HepG2 (cell line): ENCODE measurements around the gene DNPH1. TPM values are rescaled to one million over a fixed set of nuclear protein-coding genes. Genes with fewer than 3 reads are reported as not detected.

Experiments
- ATRX ChIP-seq: sonication (generic); formaldehyde crosslinking; IDR thresholded peaks from 2 replicates; pipeline ENCODE4 v1.4.0; 2020; ENCODE audit warnings: missing genetic modification reagents, borderline replicate concordance
- HBP1 ChIP-seq: IDR thresholded peaks from 2 replicates; pipeline ENCODE4 v1.6.1; 2016; ENCODE audit warnings: low read depth, control low read depth
- HNF4A ChIP-seq: sonication (generic); formaldehyde crosslinking; IDR thresholded peaks from 2 replicates; pipeline ENCODE4 v1.4.0; 2020; ENCODE audit warnings: missing genetic modification reagents
- HNRNPLL ChIP-seq: fragments of 200-400 bp; formaldehyde crosslinking; IDR thresholded peaks from 2 replicates; pipeline ENCODE4 v1.6.1; 2017; ENCODE audit warnings: mild to moderate bottlenecking, low read depth, low read length; ENCODE audit not compliant: poor library complexity, severe bottlenecking
- HOXA7 ChIP-seq: sonication (generic); formaldehyde crosslinking; IDR thresholded peaks from 2 replicates; pipeline ENCODE4 v1.8.1; 2022; ENCODE audit warnings: mild to moderate bottlenecking, missing genetic modification reagents, moderate library complexity
- IKZF4 ChIP-seq: sonication (generic); formaldehyde crosslinking; IDR thresholded peaks from 2 replicates; pipeline ENCODE4 v1.5.1; 2020; ENCODE audit warnings: borderline replicate concordance, mild to moderate bottlenecking, low read depth, missing genetic modification reagents; ENCODE audit errors: not compliant biosample characterization
- IRF2 ChIP-seq: IDR thresholded peaks from 2 replicates; pipeline ENCODE4 v1.6.1; 2018; ENCODE audit warnings: missing genetic modification reagents, missing compliant biosample characterization
- KMT2B ChIP-seq: IDR thresholded peaks from 2 replicates; pipeline ENCODE4 v1.6.1; 2016; ENCODE audit warnings: missing genetic modification reagents, missing compliant biosample characterization
- MAFG ChIP-seq: sonication (generic); formaldehyde crosslinking; IDR thresholded peaks from 2 replicates; pipeline ENCODE4 v1.5.1; 2020; ENCODE audit warnings: mild to moderate bottlenecking, missing genetic modification reagents
- MAZ ChIP-seq, 2 experiments: sonication (generic) in 1 of 2; formaldehyde crosslinking in 1 of 2; IDR thresholded peaks; 2 replicates each; pipeline versions ENCODE4 v1.5.0 to v1.6.1; 2012 to 2020; ENCODE audit warnings: low read depth in 2 of 2, mild to moderate bottlenecking in 2 of 2, borderline replicate concordance in 1 of 2, improper control_type of control experiment in 1 of 2, low read length in 1 of 2, missing genetic modification reagents in 1 of 2, moderate library complexity in 1 of 2
- MLXIP ChIP-seq: sonication (generic); formaldehyde crosslinking; IDR thresholded peaks from 2 replicates; pipeline ENCODE4 v1.9.0; 2021; ENCODE audit warnings: missing genetic modification reagents, borderline replicate concordance
- RBM39 ChIP-seq: fragments of 200-400 bp; formaldehyde crosslinking; IDR thresholded peaks from one replicate; pipeline ENCODE4 v1.6.1; 2018; ENCODE audit warnings: antibody characterized with exemption, mild to moderate bottlenecking, low read depth, low read length; ENCODE audit not compliant: poor library complexity, severe bottlenecking
- SETDB1 ChIP-seq: sonication (generic); formaldehyde crosslinking; IDR thresholded peaks from 2 replicates; pipeline ENCODE4 v1.5.1; 2020; ENCODE audit warnings: missing genetic modification reagents, mild to moderate bottlenecking, borderline replicate concordance
- TRIM22 ChIP-seq: fragments of 450-650 bp; IDR thresholded peaks from 2 replicates; pipeline ENCODE4 v1.6.1; 2017
- ZC3H13 ChIP-seq: sonication (generic); formaldehyde crosslinking; IDR thresholded peaks from 2 replicates; pipeline ENCODE4 v1.8.1; 2023; ENCODE audit warnings: mild to moderate bottlenecking, missing genetic modification reagents, moderate library complexity
- ZFP1 ChIP-seq: IDR thresholded peaks from 2 replicates; pipeline ENCODE4 v1.6.1; 2016
- ZNF24 ChIP-seq: fragments of 450-650 bp; IDR thresholded peaks from 2 replicates; pipeline ENCODE4 v1.6.1; 2017; ENCODE audit warnings: antibody characterized with exemption, mild to moderate bottlenecking
- ZNF678 ChIP-seq: sonication (generic); formaldehyde crosslinking; IDR thresholded peaks from 2 replicates; pipeline ENCODE4 v1.4.0; 2020; ENCODE audit warnings: mild to moderate bottlenecking, missing genetic modification reagents
- ZNF704 ChIP-seq: sonication (generic); formaldehyde crosslinking; IDR thresholded peaks from 2 replicates; pipeline ENCODE4 v1.8.1; 2023; ENCODE audit warnings: mild to moderate bottlenecking, inconsistent platforms, moderate library complexity, missing genetic modification reagents, borderline replicate concordance
- ZNF777 ChIP-seq: sonication (generic); formaldehyde crosslinking; IDR thresholded peaks from 2 replicates; pipeline ENCODE4 v1.4.0; 2020; ENCODE audit warnings: missing genetic modification reagents
- polyA plus RNA-seq, 8 experiments: library from polyadenylated mRNA; depleted of rRNA in 3 of 8; stranded (reverse) in 7 of 8; unstranded in 1 of 8; fragments of >200 nt; fragmentation: Illumina TruSeq in 4 of 8; extraction: Trizol in 4 of 8; gene quantifications; 2 replicates each; pipeline versions ENCODE4 v1.2.1 to v1.2.3, GENCODE V29; 2011 to 2016; ENCODE audit warnings: low read depth in 4 of 8, missing spikeins in 1 of 8, mixed read lengths in 1 of 8; ENCODE audit not compliant: insufficient read depth in 1 of 8
- total RNA-seq, 5 experiments: library from RNA; depleted of rRNA; stranded (reverse); fragments of >200 nt; fragmentation: Illumina TruSeq; extraction: Trizol; gene quantifications; 2 replicates each; pipeline ENCODE4 v1.2.3, GENCODE V29; 2016; ENCODE audit warnings: low read depth in 1 of 5
- TF ChIP-seq, protein P1 (sequence below): sonication (generic); formaldehyde crosslinking; IDR thresholded peaks from 2 replicates; pipeline ENCODE4 v1.4.0; 2020; ENCODE audit warnings: mild to moderate bottlenecking, missing genetic modification reagents

The DNPH1 gene
- total and polyA plus RNA-seq, 2 of the 13 experiments (the other 11 are each of a cell fraction or from before 2014, with no cell fraction given) = 56.5 to 75.1 TPM

- no peak for TF ChIP-seq MAZ (IDR thresholded peaks at IDR 0.05; ENCODE audit: borderline replicate concordance, low read depth, low read length)
- TF ChIP-seq MAZ (CRISPR knock-in tag; IDR thresholded peaks at IDR 0.05; ENCODE audit: low read depth) = no peak
- no peak for TF ChIP-seq HNF4A (CRISPR knock-in tag)
- no peak for TF ChIP-seq ZFP1
- no peak for TF ChIP-seq IKZF4 (CRISPR knock-in tag)
- TF ChIP-seq IRF2 (CRISPR knock-in tag) = no peak
- TF ChIP-seq KMT2B = no peak
- TF ChIP-seq ZNF777 = 0 out of 2 replicates have a peak, but pooled peaks have one; percentile 38
- TF ChIP-seq ZNF678 (CRISPR knock-in tag) = no peak
- TF ChIP-seq MLXIP (CRISPR knock-in tag) = no peak
- no peak for TF ChIP-seq ATRX
- TF ChIP-seq ZNF24 = no peak
- peak; percentile 28 for TF ChIP-seq HNRNPLL
- TF ChIP-seq ZC3H13 (CRISPR knock-in tag) = no peak
- 0 out of 2 replicates have a peak, but pooled peaks have one; percentile 34 for TF ChIP-seq ZNF704 (CRISPR knock-in tag)
- TF ChIP-seq HBP1 (CRISPR knock-in tag) = no peak
- TF ChIP-seq, protein P1, sequence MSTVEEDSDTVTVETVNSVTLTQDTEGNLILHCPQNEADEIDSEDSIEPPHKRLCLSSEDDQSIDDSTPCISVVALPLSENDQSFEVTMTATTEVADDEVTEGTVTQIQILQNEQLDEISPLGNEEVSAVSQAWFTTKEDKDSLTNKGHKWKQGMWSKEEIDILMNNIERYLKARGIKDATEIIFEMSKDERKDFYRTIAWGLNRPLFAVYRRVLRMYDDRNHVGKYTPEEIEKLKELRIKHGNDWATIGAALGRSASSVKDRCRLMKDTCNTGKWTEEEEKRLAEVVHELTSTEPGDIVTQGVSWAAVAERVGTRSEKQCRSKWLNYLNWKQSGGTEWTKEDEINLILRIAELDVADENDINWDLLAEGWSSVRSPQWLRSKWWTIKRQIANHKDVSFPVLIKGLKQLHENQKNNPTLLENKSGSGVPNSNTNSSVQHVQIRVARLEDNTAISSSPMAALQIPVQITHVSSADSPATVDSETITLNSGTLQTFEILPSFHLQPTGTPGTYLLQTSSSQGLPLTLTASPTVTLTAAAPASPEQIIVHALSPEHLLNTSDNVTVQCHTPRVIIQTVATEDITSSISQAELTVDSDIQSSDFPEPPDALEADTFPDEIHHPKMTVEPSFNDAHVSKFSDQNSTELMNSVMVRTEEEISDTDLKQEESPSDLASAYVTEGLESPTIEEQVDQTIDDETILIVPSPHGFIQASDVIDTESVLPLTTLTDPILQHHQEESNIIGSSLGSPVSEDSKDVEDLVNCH (CRISPR knock-in tag) = no peak
- TF ChIP-seq TRIM22 = no peak
- TF ChIP-seq HOXA7 (CRISPR knock-in tag) = no peak
- 0 out of 2 replicates have a peak, but pooled peaks have one; percentile 56 for TF ChIP-seq SETDB1
- no peak for TF ChIP-seq RBM39
- no peak; the same call in 1 of the 2 replicates for TF ChIP-seq MAFG (CRISPR knock-in tag)
These were observed 33.6 kb upstream of the DNPH1 start (continued) for GRCh38 chr6:43262780-43263313.
